Naive B cell (primary cell): Measurements from ENCODE around the gene MAPKAP1. TPM values are rescaled to one million over a fixed set of nuclear protein-coding genes. Genes with fewer than 3 reads are reported as not detected.
"Not testable (repeated sequence)": the region's sequence is repeated elsewhere in the genome, so short reads cannot be mapped to it uniquely, and the experiment has no call there.

Experiments used
- ATAC-seq, 2 donors: fragments of 150-1000 bp; cut with Tn5 transposase; 2 replicates each; pipeline ENCODE4 v1.10.0; 2021; ENCODE audit warnings: low read depth in 2 of 2, mild to moderate bottlenecking in 2 of 2, moderate library complexity in 2 of 2
- DNase-seq: peaks from one replicate; pipeline ENCODE4 v3.0.0; 2022
- H3K27ac Mint-ChIP-seq, 6 donors: one replicate each; pipeline ENCODE4 v1.8.0; 2020 to 2022; ENCODE audit warnings: mild to moderate bottlenecking in 6 of 6, mixed read lengths in 6 of 6, moderate library complexity in 5 of 6, inconsistent platforms in 2 of 6
- H3K27me3 Mint-ChIP-seq, 3 donors: one replicate each; pipeline ENCODE4 v1.8.0; 2021 to 2022; ENCODE audit warnings: mixed read lengths in 3 of 3, mild to moderate bottlenecking in 1 of 3
- H3K36me3 Mint-ChIP-seq, 2 donors: one replicate each; pipeline ENCODE4 v1.8.0; 2020 to 2022; ENCODE audit warnings: mixed read lengths in 2 of 2, inconsistent platforms in 1 of 2, mild to moderate bottlenecking in 1 of 2
- H3K4me1 Mint-ChIP-seq, 3 donors: one replicate each; pipeline ENCODE4 v1.8.0; 2020 to 2022; ENCODE audit warnings: mixed read lengths in 3 of 3, inconsistent platforms in 1 of 3, mild to moderate bottlenecking in 1 of 3, moderate library complexity in 1 of 3
- H3K4me3 Mint-ChIP-seq, 8 donors: one replicate each; pipeline ENCODE4 v1.8.0; 2020 to 2022; ENCODE audit warnings: mild to moderate bottlenecking in 8 of 8, mixed read lengths in 8 of 8, moderate library complexity in 8 of 8, inconsistent platforms in 2 of 8
- H3K9me3 Mint-ChIP-seq, 7 donors: one replicate each; pipeline ENCODE4 v1.8.0; 2020 to 2022; ENCODE audit warnings: mixed read lengths in 7 of 7, mild to moderate bottlenecking in 5 of 7, inconsistent platforms in 2 of 7, moderate library complexity in 1 of 7
- polyA plus RNA-seq, 6 donors: library from polyadenylated mRNA; unstranded; fragments of 300-500 nt; fragmentation: Illumina TruSeq; gene quantifications; one replicate each; pipeline ENCODE4 v1.2.3, GENCODE V29; 2021; ENCODE audit warnings: low read depth in 6 of 6

The MAPKAP1 gene
- polyA plus RNA-seq, 6 donors from 2014 or later = 62.4 to 76.1 (median 67.7) TPM

DNA sequence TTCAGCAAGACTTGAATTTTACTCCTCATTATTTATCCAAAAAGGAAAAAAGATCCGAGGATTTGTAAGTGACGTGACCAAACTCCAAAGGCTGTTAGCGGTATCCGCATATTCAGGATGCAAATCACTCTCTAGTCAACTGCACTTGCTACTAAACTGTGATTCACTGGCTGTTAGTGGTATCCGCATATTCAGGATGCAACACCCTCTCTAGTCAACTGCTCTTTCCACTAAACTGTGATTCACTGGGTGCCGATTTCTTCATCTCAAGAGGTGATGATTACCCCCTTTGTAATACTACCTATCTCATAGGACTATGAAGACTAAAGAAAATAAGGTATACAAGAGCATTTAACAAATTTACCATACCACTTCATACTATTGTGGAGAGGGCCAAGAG is 5.7 kb downstream of the MAPKAP1 start:
- Mint-ChIP-seq H3K9me3 (peaks cover 0 to 2% (median 0%) of the 10 kb centered on the region in 7 donors), H3K36me3 (no peaks in the 10 kb centered on the region), H3K27me3 (no peaks in the 10 kb centered on the region), H3K4me3 (no peak overlapping the region), H3K27ac (peak overlapping the region in 2 of 6 donors; percentile 28 to 39), H3K4me1 (peaks cover 36 to 72% (median 71%) of the 10 kb centered on the region in 3 donors)
- DNase-seq (no peak), ATAC-seq (no peak)

DNA sequence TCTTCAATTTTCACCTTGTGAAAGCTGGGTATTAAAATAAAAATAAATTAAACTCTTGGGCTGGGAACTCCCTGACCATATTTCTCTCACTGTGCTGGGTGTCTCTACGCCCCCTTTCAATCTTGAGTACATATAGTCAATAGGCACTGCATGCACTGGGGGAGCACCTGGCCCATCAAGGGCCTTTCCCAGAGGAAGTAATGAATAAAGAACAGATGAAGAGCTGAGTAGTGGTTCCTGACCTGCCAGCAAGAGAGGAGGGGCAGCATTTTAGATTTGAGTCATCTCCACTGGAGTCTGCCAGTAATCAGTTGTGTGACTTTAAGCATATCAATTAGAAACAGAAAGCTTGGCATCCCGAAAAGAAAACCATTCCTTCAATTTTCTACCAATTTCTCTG is 6.2 kb downstream of the MAPKAP1 start:
- no peaks in the 10 kb centered on the region for H3K36me3 Mint-ChIP-seq
- H3K4me1 Mint-ChIP-seq = peaks cover 31 to 73% (median 72%) of the 10 kb centered on the region in 3 donors
- peak; percentile 20 for DNase-seq
- ATAC-seq = peak; percentile 99
- H3K27ac Mint-ChIP-seq = peak overlapping the region in 3 of 6 donors; percentile 27 to 55 (median 53)
- peak overlapping the region in 2 of 8 donors; percentile 4 to 49 for H3K4me3 Mint-ChIP-seq
- no peaks in the 10 kb centered on the region for H3K27me3 Mint-ChIP-seq
- H3K9me3 Mint-ChIP-seq = peaks cover 0 to 2% (median 0%) of the 10 kb centered on the region in 7 donors

DNA sequence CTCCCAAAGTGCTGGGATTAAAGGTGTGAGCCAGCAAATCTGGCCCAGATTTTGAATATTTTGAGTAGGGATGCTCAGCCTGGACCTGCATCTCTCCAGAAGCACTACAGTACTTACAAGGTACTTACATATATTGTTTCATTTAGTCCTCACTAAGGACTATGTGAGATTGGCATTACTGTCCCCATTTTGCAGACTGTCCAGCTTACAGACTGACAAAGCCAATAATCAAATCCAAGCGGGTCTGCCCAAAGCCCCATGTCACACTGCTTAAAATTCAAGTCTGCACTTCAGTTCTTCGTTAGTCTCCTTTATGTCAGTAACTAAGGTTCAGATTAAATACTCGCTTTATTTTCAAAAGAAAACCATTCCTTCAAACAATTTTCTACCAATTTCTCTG is 7.1 kb downstream of the MAPKAP1 start:
- peaks cover 0 to 2% (median 0%) of the 10 kb centered on the region in 7 donors for H3K9me3 Mint-ChIP-seq
- H3K27ac Mint-ChIP-seq = peak overlapping the region in 1 of 6 donors; percentile 2
- no peaks in the 10 kb centered on the region for H3K27me3 Mint-ChIP-seq
- H3K4me3 Mint-ChIP-seq = no peak overlapping the region
- no peaks in the 10 kb centered on the region for H3K36me3 Mint-ChIP-seq
- no peak for DNase-seq
- no peak for ATAC-seq
- peaks cover 22 to 66% (median 65%) of the 10 kb centered on the region in 3 donors for H3K4me1 Mint-ChIP-seq

DNA sequence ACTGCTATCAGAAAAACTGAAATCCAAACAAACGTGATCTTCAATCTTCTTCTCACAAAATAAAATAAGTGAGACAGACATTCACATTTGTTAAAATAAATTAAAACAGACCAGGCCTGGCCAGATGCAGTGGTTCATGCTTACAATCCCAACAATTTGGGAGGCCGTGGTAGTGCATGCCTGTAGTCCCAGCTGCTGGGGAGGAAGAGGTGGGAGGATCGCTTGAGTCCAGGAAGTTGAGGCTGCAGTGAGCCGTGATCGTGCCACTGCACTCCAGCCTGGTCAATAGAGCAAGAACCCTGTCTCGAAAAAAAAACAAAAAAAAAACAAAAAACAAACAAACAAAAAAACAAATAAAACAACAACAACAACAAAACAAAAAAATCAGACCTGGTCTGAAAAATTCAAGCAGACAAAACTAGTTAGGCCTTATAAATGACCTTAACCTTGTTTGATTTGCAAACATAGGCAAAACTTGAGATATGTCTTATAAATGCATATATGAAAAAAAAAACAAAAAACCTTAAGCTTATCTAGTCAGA is 10.8 kb downstream of the MAPKAP1 start:
- no peak for ATAC-seq
- DNase-seq = no peak
- Mint-ChIP-seq H3K4me3 (peak overlapping the region in 1 of 8 donors; percentile 26), H3K9me3 (peaks cover 0 to 2% (median 0%) of the 10 kb centered on the region in 7 donors), H3K27ac (peak overlapping the region in 1 of 6 donors; percentile 51), H3K27me3 (no peaks in the 10 kb centered on the region), H3K4me1 (peaks cover 15 to 56% (median 47%) of the 10 kb centered on the region in 3 donors), H3K36me3 (no peaks in the 10 kb centered on the region)

DNA sequence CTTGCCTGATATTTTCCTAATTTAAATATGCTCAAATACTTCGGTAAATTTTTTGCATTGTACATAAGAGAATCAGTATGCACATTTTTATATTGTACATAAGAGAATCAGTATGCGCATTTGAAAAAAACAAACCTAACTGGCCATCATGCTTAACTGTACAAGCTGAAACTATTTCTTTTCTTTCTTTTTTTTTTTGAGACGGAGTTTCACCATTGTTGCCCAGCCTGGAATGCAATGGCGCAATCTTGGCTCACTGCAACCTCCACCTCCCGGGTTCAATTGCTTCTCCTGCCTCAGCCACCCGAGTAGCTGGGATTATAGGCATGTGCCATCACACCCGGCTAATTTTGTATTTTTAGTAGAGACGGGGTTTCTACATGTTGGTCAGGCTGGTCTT is 11.5 kb downstream of the MAPKAP1 start:
- not testable (repeated sequence) for H3K27me3 Mint-ChIP-seq, H3K4me3 Mint-ChIP-seq, DNase-seq, H3K27ac Mint-ChIP-seq, H3K9me3 Mint-ChIP-seq, H3K36me3 Mint-ChIP-seq, ATAC-seq
- H3K4me1 Mint-ChIP-seq = peaks cover 16 to 56% (median 49%) of the 10 kb centered on the region in 3 donors

DNA sequence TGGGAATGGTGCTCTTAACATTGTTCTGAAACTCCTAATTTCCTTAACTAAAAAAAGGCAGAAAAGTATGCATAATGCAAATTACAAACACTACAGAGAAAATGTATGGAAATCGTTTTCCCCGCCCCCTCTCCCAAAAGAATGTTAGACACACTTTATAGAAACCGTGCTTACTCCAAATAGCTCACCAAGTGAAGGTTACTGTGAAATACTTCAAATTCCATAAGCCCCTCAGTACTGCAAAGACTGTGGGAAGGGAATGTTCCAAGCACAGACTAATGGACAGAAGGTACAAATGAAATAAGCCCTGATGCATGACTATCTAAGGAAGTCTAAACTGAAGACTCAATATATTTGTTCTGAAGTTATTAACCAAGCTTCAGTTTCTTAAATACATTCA is 12.5 kb downstream of the MAPKAP1 start:
- peaks cover 0 to 2% (median 0%) of the 10 kb centered on the region in 7 donors for H3K9me3 Mint-ChIP-seq
- H3K27me3 Mint-ChIP-seq = no peaks in the 10 kb centered on the region
- DNase-seq (no peak), ATAC-seq (no peak)
- no peaks in the 10 kb centered on the region for H3K36me3 Mint-ChIP-seq
- H3K27ac Mint-ChIP-seq = peak overlapping the region in 1 of 6 donors; percentile 17
- peaks cover 24 to 62% (median 51%) of the 10 kb centered on the region in 3 donors for H3K4me1 Mint-ChIP-seq
- no peak overlapping the region for H3K4me3 Mint-ChIP-seq

DNA sequence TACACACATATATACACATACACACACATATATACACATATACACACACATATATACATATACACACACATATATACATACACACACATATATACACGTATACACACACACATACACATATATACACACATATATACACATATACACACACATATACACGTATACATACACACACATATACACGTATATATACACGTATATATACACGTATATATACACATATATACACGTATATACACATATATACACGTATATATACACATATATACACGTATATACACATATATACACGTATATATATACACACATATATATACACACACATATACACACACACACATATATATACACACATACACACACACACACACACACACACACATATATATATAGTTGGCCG is 13.5 kb downstream of the MAPKAP1 start:
- peaks cover 27 to 57% (median 50%) of the 10 kb centered on the region in 3 donors for H3K4me1 Mint-ChIP-seq

DNA sequence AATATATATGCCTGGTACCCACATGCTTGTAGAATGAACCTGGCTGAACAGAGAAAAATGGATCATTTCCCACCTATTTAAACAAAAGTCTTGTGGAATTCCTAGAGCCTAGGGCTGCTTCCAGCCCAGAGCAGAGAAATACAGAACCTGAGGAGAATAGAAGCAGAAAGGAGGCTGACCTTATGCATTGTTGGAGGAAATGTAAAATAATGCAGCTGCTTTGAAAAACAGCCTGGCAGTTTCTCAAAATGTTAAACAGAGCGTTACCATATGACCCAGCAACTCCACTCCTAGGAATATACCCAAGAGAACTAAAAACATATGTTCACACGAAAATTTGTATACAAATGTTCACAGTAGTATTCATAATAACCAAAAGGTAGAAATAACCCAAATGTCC is 15.1 kb downstream of the MAPKAP1 start:
- H3K27me3 Mint-ChIP-seq = no peaks in the 10 kb centered on the region
- H3K36me3 Mint-ChIP-seq = no peaks in the 10 kb centered on the region
- DNase-seq (no peak), ATAC-seq (no peak)
- peak overlapping the region in 3 of 6 donors; percentile 19 to 57 (median 28) for H3K27ac Mint-ChIP-seq
- no peak overlapping the region for H3K4me3 Mint-ChIP-seq
- H3K9me3 Mint-ChIP-seq = peaks cover 0 to 2% (median 0%) of the 10 kb centered on the region in 7 donors
- peaks cover 27 to 47% (median 44%) of the 10 kb centered on the region in 3 donors for H3K4me1 Mint-ChIP-seq

More for the DNA sequence above, 13.5 kb downstream of the MAPKAP1 start:
- DNase-seq, H3K27me3 Mint-ChIP-seq, H3K4me3 Mint-ChIP-seq, H3K36me3 Mint-ChIP-seq, H3K9me3 Mint-ChIP-seq, ATAC-seq, H3K27ac Mint-ChIP-seq: not testable (repeated sequence)

DNA sequence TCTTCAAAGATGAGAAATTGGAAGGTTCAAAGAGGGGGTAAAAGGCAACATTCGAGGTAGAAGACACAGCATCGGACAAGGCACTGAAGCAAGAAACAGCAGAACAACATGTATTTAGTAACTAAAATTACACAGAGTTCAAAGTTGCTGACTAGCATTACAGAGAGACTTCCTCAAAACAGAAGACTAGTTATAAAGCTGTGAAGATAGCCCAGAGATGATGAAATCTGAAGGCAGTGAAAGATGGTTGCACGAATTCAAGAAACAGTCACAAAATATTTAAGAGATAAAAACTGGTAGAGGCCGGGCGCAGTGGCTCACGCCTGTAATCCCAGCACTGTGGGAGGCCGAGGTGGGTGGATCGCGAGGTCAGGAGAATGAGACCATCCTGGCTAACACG is 16.3 kb downstream of the MAPKAP1 start:
- peaks cover 27 to 35% (median 34%) of the 10 kb centered on the region in 3 donors for H3K4me1 Mint-ChIP-seq
- H3K4me3 Mint-ChIP-seq = no peak overlapping the region
- no peaks in the 10 kb centered on the region for H3K36me3 Mint-ChIP-seq
- DNase-seq = no peak
- no peaks in the 10 kb centered on the region for H3K27me3 Mint-ChIP-seq
- ATAC-seq = no peak
- H3K9me3 Mint-ChIP-seq = no peaks in the 10 kb centered on the region
- H3K27ac Mint-ChIP-seq = peak overlapping the region; percentile 22 to 69 (median 54)

DNA sequence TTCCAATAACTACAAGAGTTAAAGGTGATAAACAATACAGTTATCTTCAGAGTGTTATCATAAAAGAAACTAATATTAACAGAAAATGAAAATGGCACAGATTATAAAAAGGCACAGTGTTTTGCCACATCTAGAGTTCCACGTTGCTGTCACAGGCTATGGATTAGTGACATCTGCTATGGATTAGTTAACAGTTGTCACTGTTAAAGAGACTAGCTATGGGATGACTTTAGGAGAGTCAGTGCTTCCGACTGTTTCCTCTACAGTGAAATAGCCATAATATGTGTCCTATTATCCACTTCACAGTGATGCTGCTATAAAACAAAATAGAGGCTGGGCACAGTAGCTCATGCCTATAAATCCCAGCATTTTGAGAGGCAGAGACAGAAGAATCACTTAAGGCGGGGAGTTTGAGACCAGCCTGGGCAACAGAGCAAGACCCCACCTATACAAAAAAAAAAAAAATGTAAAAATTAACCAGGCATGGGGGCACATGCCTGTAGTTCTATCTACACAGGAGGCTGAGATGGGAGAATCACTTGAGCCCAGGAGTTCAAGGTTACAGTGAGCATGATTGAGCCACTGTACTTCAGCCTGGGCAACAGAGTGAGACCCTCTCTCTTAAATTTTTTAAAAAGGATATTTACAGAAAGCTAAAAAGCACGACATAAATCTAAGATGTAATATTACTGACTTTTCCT is 19.7 kb downstream of the MAPKAP1 start:
- ATAC-seq (no peak), DNase-seq (no peak)
- Mint-ChIP-seq H3K4me1 (peaks cover 33 to 37% (median 37%) of the 10 kb centered on the region in 3 donors), H3K4me3 (peak overlapping the region in 1 of 8 donors; percentile 15), H3K9me3 (no peaks in the 10 kb centered on the region), H3K27ac (no peak overlapping the region), H3K36me3 (peaks cover 0 to 14% of the 10 kb centered on the region in 2 donors), H3K27me3 (no peaks in the 10 kb centered on the region)

DNA sequence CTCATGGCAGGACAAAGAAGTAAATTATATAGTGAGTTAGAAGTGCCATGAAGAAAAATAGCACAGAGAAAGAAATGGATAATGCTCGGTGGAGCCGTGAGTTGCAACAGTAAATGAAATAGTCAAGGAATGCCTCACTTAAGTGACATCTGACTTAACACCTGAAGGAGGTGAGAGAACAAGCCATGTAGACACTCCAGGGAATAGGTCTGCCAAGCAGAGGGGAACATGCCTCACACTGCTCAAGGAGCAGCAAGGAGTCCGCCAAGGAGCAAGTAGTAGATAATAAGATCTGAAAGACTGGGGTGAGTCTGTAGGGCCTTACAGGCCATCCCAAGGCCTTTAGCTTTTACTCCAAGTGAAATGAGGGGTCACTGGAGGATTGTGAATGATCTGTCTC is 21.8 kb downstream of the MAPKAP1 start:
- DNase-seq = no peak
- Mint-ChIP-seq H3K27ac (no peak overlapping the region), H3K4me1 (peaks cover 15 to 30% (median 25%) of the 10 kb centered on the region in 3 donors), H3K9me3 (no peaks in the 10 kb centered on the region), H3K27me3 (no peaks in the 10 kb centered on the region), H3K4me3 (no peak overlapping the region), H3K36me3 (peaks cover 0 to 14% of the 10 kb centered on the region in 2 donors)
- no peak for ATAC-seq

DNA sequence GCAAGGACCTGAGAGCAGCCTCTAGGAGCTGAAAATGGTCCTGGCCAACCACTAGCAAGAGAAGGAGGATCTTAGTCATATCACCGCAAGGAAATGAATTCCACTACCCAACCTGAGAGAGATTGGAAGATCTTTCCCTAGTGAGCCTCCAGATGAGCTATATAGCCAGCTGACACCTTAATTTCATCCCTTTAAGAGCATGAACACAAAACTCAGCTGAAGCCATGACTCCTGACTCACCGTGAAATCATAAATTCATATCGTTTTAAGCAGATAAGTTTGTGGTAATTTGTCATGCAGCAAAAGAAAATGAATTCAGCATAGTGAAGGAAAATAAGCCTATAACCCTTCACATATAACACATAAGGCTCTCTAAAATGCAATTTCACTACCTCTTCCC is 23.5 kb downstream of the MAPKAP1 start:
- no peaks in the 10 kb centered on the region for H3K27me3 Mint-ChIP-seq
- H3K9me3 Mint-ChIP-seq = no peaks in the 10 kb centered on the region
- DNase-seq = no peak
- H3K36me3 Mint-ChIP-seq = peaks cover 0 to 14% of the 10 kb centered on the region in 2 donors
- no peak overlapping the region for H3K27ac Mint-ChIP-seq
- ATAC-seq = no peak
- H3K4me1 Mint-ChIP-seq = peaks cover 13 to 26% (median 14%) of the 10 kb centered on the region in 3 donors
- H3K4me3 Mint-ChIP-seq = no peak overlapping the region

DNA sequence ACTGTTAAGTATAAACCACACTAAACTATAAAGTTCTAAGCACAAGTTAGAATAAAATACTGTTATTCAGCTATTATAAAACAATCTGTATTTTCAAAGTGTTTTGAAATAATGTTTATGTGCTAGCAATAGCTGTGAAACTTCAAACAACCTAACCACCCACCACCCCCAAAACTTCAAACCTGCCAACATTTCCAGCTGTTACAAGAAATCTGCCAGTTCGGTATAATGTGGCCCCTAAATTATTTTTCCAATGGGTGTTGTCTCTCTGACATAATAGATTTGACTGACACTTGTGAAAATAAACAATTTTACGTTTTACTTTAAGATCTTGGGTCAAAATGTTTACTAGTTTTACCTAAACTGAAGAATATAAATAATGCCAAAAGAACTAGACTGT is 24.7 kb downstream of the MAPKAP1 start:
- H3K27ac Mint-ChIP-seq = no peak overlapping the region
- ATAC-seq (no peak), DNase-seq (no peak)
- H3K27me3 Mint-ChIP-seq = no peaks in the 10 kb centered on the region
- H3K9me3 Mint-ChIP-seq = no peaks in the 10 kb centered on the region
- no peak overlapping the region for H3K4me3 Mint-ChIP-seq
- peaks cover 0 to 14% of the 10 kb centered on the region in 2 donors for H3K36me3 Mint-ChIP-seq
- peaks cover 13 to 26% (median 14%) of the 10 kb centered on the region in 3 donors for H3K4me1 Mint-ChIP-seq

DNA sequence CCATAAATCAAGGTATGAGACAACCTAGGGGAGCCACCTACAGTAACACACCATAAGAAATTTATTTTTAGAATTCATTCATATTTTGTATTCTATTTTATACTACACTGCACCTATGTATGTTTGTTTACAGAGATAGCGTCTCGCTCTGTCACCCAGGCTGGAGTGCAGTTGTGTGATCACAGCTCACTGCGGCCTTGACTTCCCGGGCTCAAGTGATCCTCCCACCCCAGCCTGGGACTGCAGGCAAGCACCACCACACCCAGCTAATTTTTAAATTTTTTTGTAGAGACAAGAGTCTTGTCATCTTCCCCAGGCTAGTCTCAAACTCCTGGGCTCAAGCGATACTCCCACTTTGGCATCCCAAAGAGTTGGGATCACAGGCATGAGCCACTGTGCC is 25.4 kb downstream of the MAPKAP1 start:
- no peak for DNase-seq
- ATAC-seq = no peak
- peaks cover 0 to 14% of the 10 kb centered on the region in 2 donors for H3K36me3 Mint-ChIP-seq
- H3K27ac Mint-ChIP-seq = peak overlapping the region in 3 of 6 donors; percentile 57 to 78 (median 66)
- peak overlapping the region in 1 of 8 donors; percentile 63 for H3K4me3 Mint-ChIP-seq
- no peaks in the 10 kb centered on the region for H3K9me3 Mint-ChIP-seq
- peaks cover 13 to 26% (median 16%) of the 10 kb centered on the region in 3 donors for H3K4me1 Mint-ChIP-seq
- H3K27me3 Mint-ChIP-seq = no peaks in the 10 kb centered on the region
